ENCODE data around the gene NCAPH2. TPM values are rescaled to one million over a fixed set of nuclear protein-coding genes. Genes with fewer than 3 reads are reported as not detected.

NCAPH2 gene
- total and polyA plus RNA-seq, 12 donors: 13.8 to 90.5 (median 32.6) TPM

DNA sequence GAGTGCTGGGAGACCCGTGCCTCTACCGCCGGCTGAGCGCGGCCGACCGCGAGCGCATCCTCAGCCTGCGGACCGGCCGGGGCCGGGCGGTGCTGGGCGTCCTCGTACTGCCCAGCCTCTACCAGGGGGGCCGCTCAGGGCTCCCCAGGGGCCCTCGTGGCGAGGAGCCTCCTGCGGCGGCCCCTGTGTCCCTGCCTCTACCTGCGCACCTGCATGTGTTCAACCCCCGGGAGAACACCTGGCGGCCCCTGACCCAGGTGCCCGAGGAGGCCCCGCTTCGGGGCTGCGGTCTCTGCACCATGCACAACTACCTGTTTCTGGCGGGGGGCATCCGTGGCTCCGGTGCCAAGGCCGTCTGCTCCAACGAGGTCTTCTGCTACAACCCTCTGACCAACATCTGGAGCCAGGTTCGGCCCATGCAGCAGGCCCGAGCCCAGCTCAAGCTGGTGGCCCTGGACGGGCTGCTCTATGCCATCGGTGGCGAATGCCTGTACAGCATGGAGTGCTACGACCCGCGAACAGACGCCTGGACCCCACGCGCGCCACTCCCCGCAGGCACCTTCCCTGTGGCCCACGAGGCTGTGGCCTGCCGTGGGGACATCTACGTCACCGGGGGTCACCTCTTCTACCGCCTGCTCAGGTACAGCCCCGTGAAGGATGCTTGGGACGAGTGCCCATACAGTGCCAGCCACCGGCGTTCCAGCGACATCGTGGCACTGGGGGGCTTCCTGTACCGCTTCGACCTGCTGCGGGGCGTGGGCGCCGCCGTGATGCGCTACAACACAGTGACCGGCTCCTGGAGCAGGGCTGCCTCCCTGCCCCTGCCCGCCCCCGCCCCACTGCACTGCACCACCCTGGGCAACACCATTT lies 41.1 kb downstream of the NCAPH2 start:
- Histone ChIP-seq H3K4me1 (replicated peaks in 1 of 2) (peaks cover 0 to 4% of the 10 kb centered on the region in 2 donors), H3K27me3 (peaks cover 26% of the 10 kb centered on the region), H3K9me3 (replicated peaks in 1 of 3) (no peaks in the 10 kb centered on the region), H3K27ac (no peak overlapping the region), H3K4me3 (peak overlapping the region in 1 of 4 donors; percentile 23), H3K36me3 (replicated peaks in 1 of 2) (no peaks in the 10 kb centered on the region)
- no peak for DNase-seq
- intact Hi-C loops (cut with DNase I): no loop called here
- 74 to 86% (median 79%) methylated on average over 16 to 68 of the region's 68 CpGs for WGBS, 4 donors
- TF ChIP-seq, protein P1, sequence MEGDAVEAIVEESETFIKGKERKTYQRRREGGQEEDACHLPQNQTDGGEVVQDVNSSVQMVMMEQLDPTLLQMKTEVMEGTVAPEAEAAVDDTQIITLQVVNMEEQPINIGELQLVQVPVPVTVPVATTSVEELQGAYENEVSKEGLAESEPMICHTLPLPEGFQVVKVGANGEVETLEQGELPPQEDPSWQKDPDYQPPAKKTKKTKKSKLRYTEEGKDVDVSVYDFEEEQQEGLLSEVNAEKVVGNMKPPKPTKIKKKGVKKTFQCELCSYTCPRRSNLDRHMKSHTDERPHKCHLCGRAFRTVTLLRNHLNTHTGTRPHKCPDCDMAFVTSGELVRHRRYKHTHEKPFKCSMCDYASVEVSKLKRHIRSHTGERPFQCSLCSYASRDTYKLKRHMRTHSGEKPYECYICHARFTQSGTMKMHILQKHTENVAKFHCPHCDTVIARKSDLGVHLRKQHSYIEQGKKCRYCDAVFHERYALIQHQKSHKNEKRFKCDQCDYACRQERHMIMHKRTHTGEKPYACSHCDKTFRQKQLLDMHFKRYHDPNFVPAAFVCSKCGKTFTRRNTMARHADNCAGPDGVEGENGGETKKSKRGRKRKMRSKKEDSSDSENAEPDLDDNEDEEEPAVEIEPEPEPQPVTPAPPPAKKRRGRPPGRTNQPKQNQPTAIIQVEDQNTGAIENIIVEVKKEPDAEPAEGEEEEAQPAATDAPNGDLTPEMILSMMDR (IDR thresholded peaks at IDR 0.05): no peak
- TF ChIP-seq POLR2A (IDR thresholded peaks at IDR 0.05): no peak

GRCh38 chr22:50550395-50550794 lies 42.4 kb downstream of the NCAPH2 start:
- Histone ChIP-seq H3K9me3 (replicated peaks in 1 of 3) (no peaks in the 10 kb centered on the region), H3K4me1 (replicated peaks in 1 of 2) (no peaks in the 10 kb centered on the region), H3K36me3 (replicated peaks in 1 of 2) (no peaks in the 10 kb centered on the region), H3K27ac (no peak overlapping the region), H3K4me3 (no peak overlapping the region), H3K27me3 (peaks cover 26% of the 10 kb centered on the region)
- 84 to 91% (median 86%) methylated on average over 7 to 8 of the region's 8 CpGs for WGBS, 4 donors
- intact Hi-C loops (cut with DNase I): no loop called here
- TF ChIP-seq POLR2A (IDR thresholded peaks at IDR 0.05): no peak
- TF ChIP-seq, protein P1 (IDR thresholded peaks at IDR 0.05): no peak
- DNase-seq: no peak

DNA sequence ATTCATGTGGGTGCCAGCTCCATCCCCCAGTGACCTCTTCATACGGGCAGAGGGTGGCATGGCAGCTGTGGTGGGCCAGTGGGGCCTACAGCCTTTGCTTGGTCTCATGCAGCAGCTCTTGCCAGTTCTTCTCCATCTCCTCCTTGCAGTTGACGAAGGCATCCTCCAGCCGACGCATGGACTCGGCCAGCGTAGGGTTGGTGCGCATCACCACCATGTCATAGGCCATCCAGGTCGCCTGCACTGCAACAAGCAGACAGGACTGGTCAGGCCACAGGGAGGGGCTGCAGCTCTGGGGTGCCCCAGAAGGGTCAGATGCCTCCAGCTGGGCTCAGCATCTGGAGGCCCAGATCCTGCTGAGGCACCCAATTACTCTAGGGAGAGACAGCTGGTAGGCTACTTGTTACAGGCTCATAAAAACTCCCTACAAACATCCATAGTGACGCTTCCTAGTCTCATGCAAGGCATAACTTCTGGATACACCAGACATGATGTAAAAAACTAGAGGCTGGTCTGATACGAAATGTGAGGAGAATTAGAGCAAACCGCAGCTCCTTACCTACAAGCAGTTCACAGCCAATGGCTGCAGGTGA lies 43.2 kb downstream of the NCAPH2 start:
- Histone ChIP-seq H3K4me3 (no peak overlapping the region), H3K27me3 (peaks cover 24% of the 10 kb centered on the region), H3K27ac (no peak overlapping the region), H3K9me3 (replicated peaks in 1 of 3) (no peaks in the 10 kb centered on the region), H3K36me3 (replicated peaks in 1 of 2) (no peaks in the 10 kb centered on the region), H3K4me1 (replicated peaks in 1 of 2) (no peaks in the 10 kb centered on the region)
- DNase-seq: no peak
- 94 to 99% (median 95%) methylated on average over 9 to 11 of the region's 11 CpGs for WGBS, 4 donors
- intact Hi-C loops (cut with DNase I): no loop called here
- TF ChIP-seq, protein P1 (IDR thresholded peaks at IDR 0.05): no peak
- no peak for TF ChIP-seq POLR2A (IDR thresholded peaks at IDR 0.05)

DNA sequence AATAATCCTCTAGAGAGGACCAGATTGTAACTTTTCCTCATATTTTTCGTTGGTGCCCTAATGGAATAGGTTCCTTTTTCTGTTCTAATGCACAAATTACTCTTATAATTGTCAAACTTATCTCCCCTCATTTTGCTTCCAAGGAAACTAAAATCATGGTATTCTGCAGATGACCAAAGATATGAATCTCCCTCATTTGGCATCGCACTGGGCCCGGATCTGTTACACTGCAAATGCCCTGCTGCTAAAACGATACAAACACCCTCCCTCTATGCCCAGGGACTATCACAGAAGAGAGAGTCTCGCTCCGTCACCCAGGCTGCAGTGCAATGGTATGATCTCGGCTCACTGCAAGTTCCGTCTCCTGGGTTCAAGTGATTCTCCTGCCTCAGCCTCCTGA lies 45.3 kb downstream of the NCAPH2 start:
- Histone ChIP-seq H3K9me3 (replicated peaks in 1 of 3) (no peaks in the 10 kb centered on the region), H3K36me3 (replicated peaks in 1 of 2) (no peaks in the 10 kb centered on the region), H3K27ac (no peak overlapping the region), H3K4me3 (no peak overlapping the region), H3K4me1 (replicated peaks in 1 of 2) (no peaks in the 10 kb centered on the region), H3K27me3 (peaks cover 10% of the 10 kb centered on the region)
- DNase-seq: no peak
- intact Hi-C loops (cut with DNase I): no loop called here
- WGBS, 4 donors: 73 to 83% (median 74%) methylated on average over 8 of the region's 8 CpGs
- no peak for TF ChIP-seq POLR2A (IDR thresholded peaks at IDR 0.05)
- TF ChIP-seq, protein P1 (IDR thresholded peaks at IDR 0.05): no peak
